Neural cell (in vitro differentiated cells): Measurements from ENCODE around the gene APBA1. TPM values are rescaled to one million over a fixed set of nuclear protein-coding genes. Genes with fewer than 3 reads are reported as not detected.

Experiments used
- H2AFZ ChIP-seq: fragments of 200-600, 300-800 bp; sonication (generic), shearing (Covaris generic); 2 replicates; pipeline ENCODE4 v1.6.0; 2014; ENCODE audit warnings: low read depth, mild to moderate bottlenecking, antibody characterized with exemption, low read length, moderate library complexity
- H3F3A ChIP-seq: fragments of 200-600 bp; shearing (Covaris generic); 2 replicates; pipeline ENCODE4 v1.6.1; 2016; ENCODE audit warnings: mild to moderate bottlenecking, moderate library complexity, mixed read lengths, antibody characterized with exemption, low read length; ENCODE audit not compliant: insufficient read depth, poor library complexity, severe bottlenecking
- H3K27ac ChIP-seq: fragments of 200-600, 300-800 bp; sonication (generic), shearing (Covaris generic); 2 replicates; pipeline ENCODE4 v1.5.1; 2014; ENCODE audit warnings: mild to moderate bottlenecking, low read length, moderate library complexity
- H3K27me3 ChIP-seq: fragments of 300-800, 200-600 bp; sonication (generic), shearing (Covaris generic); 2 replicates; pipeline ENCODE4 v1.6.0; 2014; ENCODE audit warnings: mild to moderate bottlenecking, low read depth, low read length, moderate library complexity; ENCODE audit not compliant: insufficient read depth
- H3K36me3 ChIP-seq: fragments of 300-800, 200-600 bp; sonication (generic), shearing (Covaris generic); 2 replicates; pipeline ENCODE4 v1.5.1; 2014; ENCODE audit warnings: mild to moderate bottlenecking, antibody characterized with exemption, low read length, moderate library complexity; ENCODE audit not compliant: insufficient read depth
- H3K4me2 ChIP-seq: fragments of 300-800, 200-600 bp; sonication (generic), shearing (Covaris generic); 2 replicates; pipeline ENCODE4 v1.6.0; 2014; ENCODE audit warnings: mild to moderate bottlenecking, low read length
- H3K4me3 ChIP-seq: fragments of 300-800, 200-600 bp; sonication (generic), shearing (Covaris generic); 2 replicates; pipeline ENCODE4 v1.5.1; 2014; ENCODE audit warnings: mild to moderate bottlenecking, low read length, moderate library complexity
- H3K79me2 ChIP-seq: fragments of 200-600 bp; shearing (Covaris generic); replicated peaks from 2 replicates; pipeline ENCODE4 v1.6.0; 2014; ENCODE audit warnings: mild to moderate bottlenecking, low read length, moderate library complexity; ENCODE audit not compliant: insufficient read depth
- H3K9ac ChIP-seq: fragments of 300-800, 200-600 bp; sonication (generic), shearing (Covaris generic); 2 replicates; pipeline ENCODE4 v1.6.1; 2016; ENCODE audit warnings: mild to moderate bottlenecking, low read length, mixed read lengths
- H3K9me2 ChIP-seq: fragments of 200-600 bp; shearing (Covaris generic); 2 replicates; pipeline ENCODE4 v1.6.1; 2016; ENCODE audit warnings: mild to moderate bottlenecking, low read length, mixed read lengths; ENCODE audit not compliant: insufficient read depth
- H3K9me3 ChIP-seq: fragments of 200-600, 300-800 bp; sonication (generic), shearing (Covaris generic); 2 replicates; pipeline ENCODE4 v1.6.1; 2016; ENCODE audit warnings: mild to moderate bottlenecking, mixed run types, low read length, moderate library complexity, mixed read lengths
- H4K20me1 ChIP-seq: fragments of 200-600 bp; shearing (Covaris generic); 2 replicates; pipeline ENCODE4 v1.6.1; 2016; ENCODE audit warnings: mild to moderate bottlenecking, mixed run types; ENCODE audit not compliant: insufficient read depth
- EP300 ChIP-seq: fragments of 450-650 bp; conservative IDR thresholded peaks from 2 replicates; pipeline ENCODE4 v1.6.1; 2014; ENCODE audit warnings: antibody characterized with exemption, mild to moderate bottlenecking, moderate library complexity; ENCODE audit not compliant: poor library complexity, severe bottlenecking
- EZH2 ChIP-seq: fragments of 200-600, 300-800 bp; shearing (Covaris generic), sonication (generic); IDR thresholded peaks from 2 replicates; pipeline ENCODE4 v1.6.1; 2014; ENCODE audit warnings: antibody characterized with exemption, low read length, borderline replicate concordance, mild to moderate bottlenecking; ENCODE audit not compliant: insufficient read depth, poor library complexity, severe bottlenecking
- MXI1 ChIP-seq: fragments of 450-650 bp; conservative IDR thresholded peaks from 2 replicates; pipeline ENCODE4 v1.6.1; 2014; ENCODE audit warnings: antibody characterized with exemption, mild to moderate bottlenecking; ENCODE audit not compliant: poor library complexity, severe bottlenecking
- POLR2AphosphoS5 ChIP-seq: IDR thresholded peaks from 2 replicates; pipeline ENCODE4 v1.6.1; 2012
- RAD21 ChIP-seq: fragments of 450-650 bp; conservative IDR thresholded peaks from 2 replicates; pipeline ENCODE4 v1.6.1; 2014; ENCODE audit warnings: antibody characterized with exemption, mild to moderate bottlenecking, moderate library complexity
- SMC3 ChIP-seq: fragments of 450-650 bp; conservative IDR thresholded peaks from 2 replicates; pipeline ENCODE4 v1.6.1; 2014; ENCODE audit warnings: antibody characterized with exemption, mild to moderate bottlenecking, moderate library complexity; ENCODE audit not compliant: poor library complexity
- TAF1 ChIP-seq: IDR thresholded peaks from 2 replicates; pipeline ENCODE4 v1.6.1; 2012; ENCODE audit warnings: low read depth
- polyA plus RNA-seq: library from polyadenylated mRNA; depleted of rRNA; stranded (reverse); fragments of >200 nt; gene quantifications from 2 replicates; pipeline ENCODE4 v1.2.3, GENCODE V29; 2014
- TF ChIP-seq, protein P1 (sequence below): IDR thresholded peaks from 2 replicates; pipeline ENCODE4 v1.6.1; 2012; ENCODE audit warnings: borderline replicate concordance
- TF ChIP-seq, protein P2 (sequence below): fragments of 450-650 bp; IDR thresholded peaks from 2 replicates; pipeline ENCODE4 v1.5.1; 2014; ENCODE audit warnings: antibody characterized with exemption, mild to moderate bottlenecking, moderate library complexity; ENCODE audit not compliant: poor library complexity, severe bottlenecking

The APBA1 gene
- polyA plus RNA-seq, 1 donor from 2014 or later, result 10.9 TPM

GRCh38 chr9:69582018-69582417 lies 90.2 kb downstream of the APBA1 start:
- TF ChIP-seq, protein P1, sequence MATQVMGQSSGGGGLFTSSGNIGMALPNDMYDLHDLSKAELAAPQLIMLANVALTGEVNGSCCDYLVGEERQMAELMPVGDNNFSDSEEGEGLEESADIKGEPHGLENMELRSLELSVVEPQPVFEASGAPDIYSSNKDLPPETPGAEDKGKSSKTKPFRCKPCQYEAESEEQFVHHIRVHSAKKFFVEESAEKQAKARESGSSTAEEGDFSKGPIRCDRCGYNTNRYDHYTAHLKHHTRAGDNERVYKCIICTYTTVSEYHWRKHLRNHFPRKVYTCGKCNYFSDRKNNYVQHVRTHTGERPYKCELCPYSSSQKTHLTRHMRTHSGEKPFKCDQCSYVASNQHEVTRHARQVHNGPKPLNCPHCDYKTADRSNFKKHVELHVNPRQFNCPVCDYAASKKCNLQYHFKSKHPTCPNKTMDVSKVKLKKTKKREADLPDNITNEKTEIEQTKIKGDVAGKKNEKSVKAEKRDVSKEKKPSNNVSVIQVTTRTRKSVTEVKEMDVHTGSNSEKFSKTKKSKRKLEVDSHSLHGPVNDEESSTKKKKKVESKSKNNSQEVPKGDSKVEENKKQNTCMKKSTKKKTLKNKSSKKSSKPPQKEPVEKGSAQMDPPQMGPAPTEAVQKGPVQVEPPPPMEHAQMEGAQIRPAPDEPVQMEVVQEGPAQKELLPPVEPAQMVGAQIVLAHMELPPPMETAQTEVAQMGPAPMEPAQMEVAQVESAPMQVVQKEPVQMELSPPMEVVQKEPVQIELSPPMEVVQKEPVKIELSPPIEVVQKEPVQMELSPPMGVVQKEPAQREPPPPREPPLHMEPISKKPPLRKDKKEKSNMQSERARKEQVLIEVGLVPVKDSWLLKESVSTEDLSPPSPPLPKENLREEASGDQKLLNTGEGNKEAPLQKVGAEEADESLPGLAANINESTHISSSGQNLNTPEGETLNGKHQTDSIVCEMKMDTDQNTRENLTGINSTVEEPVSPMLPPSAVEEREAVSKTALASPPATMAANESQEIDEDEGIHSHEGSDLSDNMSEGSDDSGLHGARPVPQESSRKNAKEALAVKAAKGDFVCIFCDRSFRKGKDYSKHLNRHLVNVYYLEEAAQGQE, result no peak
- TF ChIP-seq EP300 (no peak), POLR2AphosphoS5 (no peak), RAD21 (no peak), SMC3 (no peak), EZH2 (no peak), TAF1 (no peak), MXI1 (no peak)
- TF ChIP-seq, protein P2, sequence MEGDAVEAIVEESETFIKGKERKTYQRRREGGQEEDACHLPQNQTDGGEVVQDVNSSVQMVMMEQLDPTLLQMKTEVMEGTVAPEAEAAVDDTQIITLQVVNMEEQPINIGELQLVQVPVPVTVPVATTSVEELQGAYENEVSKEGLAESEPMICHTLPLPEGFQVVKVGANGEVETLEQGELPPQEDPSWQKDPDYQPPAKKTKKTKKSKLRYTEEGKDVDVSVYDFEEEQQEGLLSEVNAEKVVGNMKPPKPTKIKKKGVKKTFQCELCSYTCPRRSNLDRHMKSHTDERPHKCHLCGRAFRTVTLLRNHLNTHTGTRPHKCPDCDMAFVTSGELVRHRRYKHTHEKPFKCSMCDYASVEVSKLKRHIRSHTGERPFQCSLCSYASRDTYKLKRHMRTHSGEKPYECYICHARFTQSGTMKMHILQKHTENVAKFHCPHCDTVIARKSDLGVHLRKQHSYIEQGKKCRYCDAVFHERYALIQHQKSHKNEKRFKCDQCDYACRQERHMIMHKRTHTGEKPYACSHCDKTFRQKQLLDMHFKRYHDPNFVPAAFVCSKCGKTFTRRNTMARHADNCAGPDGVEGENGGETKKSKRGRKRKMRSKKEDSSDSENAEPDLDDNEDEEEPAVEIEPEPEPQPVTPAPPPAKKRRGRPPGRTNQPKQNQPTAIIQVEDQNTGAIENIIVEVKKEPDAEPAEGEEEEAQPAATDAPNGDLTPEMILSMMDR, result no peak
- no peaks in the 10 kb centered on the region for H3K27me3 ChIP-seq
- no peaks in the 10 kb centered on the region for H3K36me3 ChIP-seq
- no peaks in the 10 kb centered on the region for H3K79me2 ChIP-seq
- no peaks in the 10 kb centered on the region for H4K20me1 ChIP-seq
- H3K4me2 ChIP-seq, result no peak overlapping the region
- H3K27ac ChIP-seq, result no peak overlapping the region
- no peaks in the 10 kb centered on the region for H3K9me3 ChIP-seq
- H3F3A ChIP-seq, result no peaks in the 10 kb centered on the region
- H2AFZ ChIP-seq, result no peak overlapping the region
- H3K4me3 ChIP-seq, result no peak overlapping the region
- no peak overlapping the region for H3K9ac ChIP-seq
- H3K9me2 ChIP-seq, result no peaks in the 10 kb centered on the region

DNA sequence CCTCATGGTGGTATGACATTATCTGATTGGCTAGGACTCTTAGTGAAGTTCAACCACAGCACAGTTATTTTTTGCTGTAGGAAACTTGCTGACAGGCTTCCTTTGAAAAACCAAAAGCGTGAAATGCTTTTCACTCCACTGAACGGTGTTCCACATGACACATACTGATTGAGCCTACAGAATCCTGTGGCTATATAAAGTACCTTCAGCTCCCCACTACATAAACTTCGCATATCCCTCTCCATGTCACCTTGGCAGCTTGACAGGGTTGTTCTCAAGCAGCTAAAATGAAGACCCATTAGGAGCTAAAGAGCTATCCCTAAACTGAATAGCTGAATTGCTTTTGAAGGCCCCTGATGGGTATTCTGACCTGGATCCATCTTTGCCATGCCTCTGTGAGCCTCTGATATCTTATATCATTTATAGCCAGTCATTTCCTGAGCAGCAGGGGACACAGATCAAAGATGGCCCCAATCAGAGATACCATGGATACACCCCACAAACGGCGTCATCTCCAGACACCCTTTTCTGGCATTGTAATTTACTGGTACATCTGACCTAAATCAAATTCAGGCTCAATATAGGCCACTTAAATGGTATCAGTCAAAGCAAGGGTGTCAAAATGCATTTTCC lies 91.5 kb downstream of the APBA1 start:
- no peak overlapping the region for H3K27ac ChIP-seq
- no peaks in the 10 kb centered on the region for H3K9me2 ChIP-seq
- H3K9ac ChIP-seq, result no peak overlapping the region
- H3K4me2 ChIP-seq, result no peak overlapping the region
- no peak for TF ChIP-seq EZH2
- no peak for TF ChIP-seq SMC3
- no peak for TF ChIP-seq RAD21
- peak; percentile 57 for TF ChIP-seq POLR2AphosphoS5
- TF ChIP-seq, protein P1, result no peak
- peak; percentile 77 for TF ChIP-seq EP300
- TF ChIP-seq, protein P2, result no peak
- no peak for TF ChIP-seq MXI1
- TF ChIP-seq TAF1, result no peak
- no peak overlapping the region for H3K4me3 ChIP-seq
- no peaks in the 10 kb centered on the region for H3K27me3 ChIP-seq
- no peaks in the 10 kb centered on the region for H3K79me2 ChIP-seq
- H2AFZ ChIP-seq, result no peak overlapping the region
- no peaks in the 10 kb centered on the region for H3K9me3 ChIP-seq
- H3F3A ChIP-seq, result no peaks in the 10 kb centered on the region
- no peaks in the 10 kb centered on the region for H3K36me3 ChIP-seq
- no peaks in the 10 kb centered on the region for H4K20me1 ChIP-seq
